GM19043 (cell line): Measurements from ENCODE around the gene SCFD1.
A peak's percentile ranks its signal among the peaks of the same experiment; 100 is the strongest.
"Not testable (repeated sequence)": the region's sequence is repeated elsewhere in the genome, so short reads cannot be mapped to it uniquely, and the experiment has no call there.

Experiments
- ATAC-seq: cut with Tn5 transposase; IDR thresholded peaks from one replicate; pipeline ENCODE4 v1.9.1; 2021; ENCODE audit warnings: low read depth; ENCODE audit not compliant: unreplicated experiment

The SCFD1 gene, protein sequence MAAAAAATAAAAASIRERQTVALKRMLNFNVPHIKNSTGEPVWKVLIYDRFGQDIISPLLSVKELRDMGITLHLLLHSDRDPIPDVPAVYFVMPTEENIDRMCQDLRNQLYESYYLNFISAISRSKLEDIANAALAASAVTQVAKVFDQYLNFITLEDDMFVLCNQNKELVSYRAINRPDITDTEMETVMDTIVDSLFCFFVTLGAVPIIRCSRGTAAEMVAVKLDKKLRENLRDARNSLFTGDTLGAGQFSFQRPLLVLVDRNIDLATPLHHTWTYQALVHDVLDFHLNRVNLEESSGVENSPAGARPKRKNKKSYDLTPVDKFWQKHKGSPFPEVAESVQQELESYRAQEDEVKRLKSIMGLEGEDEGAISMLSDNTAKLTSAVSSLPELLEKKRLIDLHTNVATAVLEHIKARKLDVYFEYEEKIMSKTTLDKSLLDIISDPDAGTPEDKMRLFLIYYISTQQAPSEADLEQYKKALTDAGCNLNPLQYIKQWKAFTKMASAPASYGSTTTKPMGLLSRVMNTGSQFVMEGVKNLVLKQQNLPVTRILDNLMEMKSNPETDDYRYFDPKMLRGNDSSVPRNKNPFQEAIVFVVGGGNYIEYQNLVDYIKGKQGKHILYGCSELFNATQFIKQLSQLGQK

DNA sequence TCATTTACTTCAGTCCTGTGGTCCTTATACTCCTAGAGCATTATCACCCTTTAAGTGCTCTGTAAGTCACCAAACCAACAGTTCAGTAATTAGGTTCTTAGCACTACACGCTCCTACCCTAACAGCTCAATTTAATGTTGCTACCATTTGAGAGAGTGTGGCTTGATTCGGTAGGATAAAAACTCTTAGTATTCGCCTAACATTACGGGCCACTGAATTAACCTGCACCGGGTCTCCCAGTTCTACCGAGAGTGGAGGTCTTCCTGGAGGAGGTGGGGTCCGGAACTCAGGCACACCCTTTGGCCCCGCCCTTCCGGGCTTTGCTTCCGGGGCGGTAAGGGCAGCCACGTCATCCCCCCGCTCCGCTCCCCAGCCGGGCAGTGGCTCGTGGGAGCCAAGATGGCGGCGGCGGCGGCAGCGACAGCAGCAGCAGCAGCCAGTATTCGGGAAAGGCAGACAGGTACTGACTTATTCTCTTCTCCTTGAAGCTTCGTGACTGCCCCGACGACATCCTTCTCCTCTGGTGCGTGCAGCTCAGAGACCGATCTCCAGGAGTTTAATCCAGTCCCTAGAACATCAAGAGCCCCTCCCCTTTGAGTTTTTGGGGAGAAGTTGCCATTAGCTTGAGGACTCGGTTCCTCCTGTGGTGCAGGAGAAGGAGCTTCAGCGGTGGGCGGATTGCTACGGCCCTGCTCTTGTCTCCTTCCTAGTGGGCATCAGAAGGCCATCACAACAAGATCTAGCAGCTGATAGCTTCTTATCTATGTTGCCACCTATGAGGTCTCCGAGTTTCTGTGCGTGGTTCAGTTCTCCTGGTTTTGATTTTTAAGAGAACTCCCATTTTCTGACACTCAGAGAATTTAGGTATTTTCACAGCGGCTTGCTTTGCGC is at the start of gene SCFD1:
SCFD1 (plus strand) TSS at position 380 of the 891 bp plus-strand sequence; CDS start at position 400, 20 bp downstream.
- ATAC-seq: peak; percentile 95

DNA sequence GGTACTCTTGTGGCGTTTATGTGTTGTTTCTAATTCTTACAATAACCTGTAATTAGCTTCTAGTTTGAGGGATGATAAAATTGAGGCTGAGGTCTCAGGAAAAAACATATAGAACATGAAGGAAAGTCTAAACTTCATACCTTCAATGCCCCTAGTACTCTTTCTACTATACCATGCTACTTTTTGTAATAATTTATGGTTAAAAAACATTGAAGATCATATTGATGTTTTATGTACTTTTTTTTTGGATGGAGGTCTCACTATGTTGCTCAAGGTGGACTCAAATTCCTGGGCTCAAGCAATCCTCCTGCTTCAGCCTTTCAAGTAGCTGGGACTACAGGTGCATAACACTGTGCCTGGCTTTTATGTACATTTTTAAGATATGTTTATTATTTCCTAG is 49.3 kb upstream of the SCFD1 start:
- no peak for ATAC-seq

DNA sequence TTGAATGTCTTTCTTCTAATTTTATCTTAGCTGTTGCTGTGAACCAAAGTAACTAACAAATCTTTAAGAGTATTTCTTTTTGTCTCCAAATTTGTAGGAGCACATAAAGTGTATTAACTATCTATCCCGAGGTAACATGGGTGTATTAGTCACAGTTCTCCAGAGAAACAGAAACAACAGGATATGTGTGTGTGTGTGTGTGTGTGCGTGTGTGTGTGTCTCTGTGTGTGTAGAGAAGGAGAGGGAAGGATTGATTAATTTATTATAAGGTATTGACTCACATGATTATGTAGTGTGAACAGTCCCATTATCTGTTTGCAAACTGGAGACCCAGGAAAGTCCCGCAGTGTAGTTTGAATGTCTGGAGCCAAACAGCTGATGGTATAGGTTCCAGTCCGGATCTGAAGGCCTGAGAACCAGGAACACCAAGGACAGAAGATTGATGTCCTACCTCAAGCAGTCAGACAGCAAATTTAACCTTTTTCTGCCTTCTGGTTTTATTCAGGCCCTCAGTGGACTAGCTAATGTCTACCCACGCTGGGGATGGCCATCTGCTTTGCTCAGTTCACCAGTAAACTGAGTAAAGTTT is 48.8 kb upstream of the SCFD1 start:
- ATAC-seq: no peak

DNA sequence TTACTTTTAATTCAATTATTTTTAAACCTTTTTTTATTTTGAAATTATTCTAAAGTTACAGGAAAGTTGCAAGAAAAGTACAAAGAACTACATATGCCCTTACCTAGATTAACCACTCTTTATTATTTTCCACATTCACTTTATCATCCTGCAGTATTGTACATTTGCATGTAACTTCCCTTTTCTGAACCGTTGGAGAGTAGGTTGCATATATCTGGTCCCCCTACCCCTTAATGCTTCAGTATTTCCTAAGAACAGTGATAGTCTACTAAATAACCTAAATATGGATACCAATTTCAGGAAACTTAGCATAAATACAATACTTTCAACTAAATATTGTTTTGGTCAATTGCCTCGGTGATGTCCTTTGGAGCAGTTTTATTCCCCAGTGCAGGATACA is 48.2 kb upstream of the SCFD1 start:
- ATAC-seq: no peak

DNA sequence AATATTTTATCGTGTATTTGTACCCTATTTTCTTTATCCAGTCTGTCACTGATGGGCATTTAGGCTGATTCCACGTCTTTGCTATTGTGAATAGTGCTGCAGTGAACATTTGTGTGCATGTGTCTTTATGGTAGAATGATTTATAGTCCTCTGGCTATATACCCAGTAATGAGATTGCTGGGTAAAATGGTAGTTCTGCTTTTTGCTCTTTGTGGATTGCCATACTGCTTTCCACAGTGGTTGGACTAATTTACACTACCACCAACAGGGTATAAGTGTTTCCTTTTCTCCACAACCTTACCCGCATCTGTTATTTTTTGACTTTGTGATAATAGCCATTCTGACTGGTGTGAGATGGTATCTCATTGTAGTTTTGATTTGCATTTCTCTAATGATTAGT is 47.3 kb upstream of the SCFD1 start:
- not testable (repeated sequence) for ATAC-seq

DNA sequence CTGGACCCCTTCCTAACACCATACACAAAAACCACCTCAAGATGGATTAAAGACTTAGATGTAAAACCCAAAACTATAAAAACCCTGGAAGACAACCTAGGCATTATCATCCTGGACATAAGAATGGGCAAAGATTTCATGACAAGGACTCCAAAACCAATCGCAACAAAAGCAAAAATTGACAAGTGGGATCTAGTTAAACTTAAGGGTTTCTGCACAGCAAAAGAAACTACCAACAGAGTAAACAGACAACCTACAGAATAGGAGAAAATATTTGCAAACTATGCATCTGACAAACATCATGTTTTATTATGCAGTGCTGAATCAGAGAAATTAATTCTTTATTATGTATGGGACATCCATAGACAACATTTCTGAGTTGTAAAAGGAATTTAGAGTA is 45.8 kb upstream of the SCFD1 start:
- not testable (repeated sequence) for ATAC-seq

DNA sequence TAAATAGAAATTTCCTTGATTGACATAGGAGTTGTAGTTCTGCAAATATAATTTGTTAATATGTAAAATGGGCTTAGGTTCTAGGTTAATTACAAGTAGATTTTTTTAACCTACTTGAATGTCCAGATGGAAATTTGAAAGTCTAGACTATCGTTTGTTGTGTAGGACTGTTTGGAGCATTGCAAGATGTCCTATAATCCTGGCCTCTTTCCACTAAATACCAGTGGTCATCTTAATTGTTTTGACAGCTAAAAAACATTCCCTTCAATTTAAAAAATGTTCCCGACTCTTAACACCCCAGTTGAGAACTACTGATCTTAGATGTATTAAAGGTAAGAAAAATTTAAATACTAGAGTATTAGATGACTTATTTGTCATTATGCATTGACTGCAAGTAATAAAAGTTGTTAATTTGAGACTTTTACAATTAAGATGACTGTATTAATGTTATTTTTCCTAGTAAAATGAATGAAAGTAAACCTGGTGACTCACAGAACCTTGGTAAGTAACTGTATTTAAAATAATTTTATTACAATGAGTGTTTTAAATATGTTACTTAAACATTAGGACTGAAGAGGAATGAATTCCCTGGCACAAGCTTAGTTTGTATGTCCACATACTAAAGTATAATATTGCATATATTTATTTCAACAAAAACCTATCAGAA is 41.4 kb upstream of the SCFD1 start:
- no peak for ATAC-seq

DNA sequence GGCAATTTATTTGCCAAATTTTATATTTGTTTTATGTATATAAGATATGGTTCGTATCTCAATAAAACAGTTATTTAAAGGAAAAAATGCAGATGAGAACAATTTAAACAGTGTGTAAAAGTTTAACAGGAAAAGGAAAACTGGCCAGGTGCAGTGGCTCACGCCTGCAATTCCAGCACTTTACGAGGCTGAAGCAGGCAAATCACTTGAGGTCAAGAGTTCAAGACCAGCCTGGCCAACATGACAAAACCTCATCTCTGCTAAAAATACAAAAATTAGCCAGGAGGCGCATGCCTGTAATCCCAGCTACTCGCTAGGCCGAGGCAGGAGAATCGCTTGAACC is 40.9 kb upstream of the SCFD1 start:
- no peak for ATAC-seq

DNA sequence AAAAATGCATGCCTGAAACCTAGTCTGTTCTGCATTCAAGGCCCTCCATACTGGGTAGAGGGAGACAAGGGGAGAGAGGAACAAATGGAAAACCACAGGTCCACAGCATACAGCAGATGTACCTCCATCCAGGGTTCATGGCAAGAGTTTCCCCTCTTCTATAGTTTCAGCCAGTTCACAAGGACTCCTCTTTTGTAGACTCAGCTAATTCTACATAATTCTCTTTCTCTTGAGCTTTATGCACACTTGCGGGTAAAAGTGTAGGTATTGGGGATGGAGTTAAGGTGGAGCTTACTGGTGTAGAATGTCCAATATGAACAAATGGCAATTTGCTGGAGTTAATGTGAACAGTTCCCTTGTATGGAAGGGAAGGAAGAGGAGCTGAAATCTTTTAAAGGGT is 39.7 kb upstream of the SCFD1 start:
- ATAC-seq: no peak

DNA sequence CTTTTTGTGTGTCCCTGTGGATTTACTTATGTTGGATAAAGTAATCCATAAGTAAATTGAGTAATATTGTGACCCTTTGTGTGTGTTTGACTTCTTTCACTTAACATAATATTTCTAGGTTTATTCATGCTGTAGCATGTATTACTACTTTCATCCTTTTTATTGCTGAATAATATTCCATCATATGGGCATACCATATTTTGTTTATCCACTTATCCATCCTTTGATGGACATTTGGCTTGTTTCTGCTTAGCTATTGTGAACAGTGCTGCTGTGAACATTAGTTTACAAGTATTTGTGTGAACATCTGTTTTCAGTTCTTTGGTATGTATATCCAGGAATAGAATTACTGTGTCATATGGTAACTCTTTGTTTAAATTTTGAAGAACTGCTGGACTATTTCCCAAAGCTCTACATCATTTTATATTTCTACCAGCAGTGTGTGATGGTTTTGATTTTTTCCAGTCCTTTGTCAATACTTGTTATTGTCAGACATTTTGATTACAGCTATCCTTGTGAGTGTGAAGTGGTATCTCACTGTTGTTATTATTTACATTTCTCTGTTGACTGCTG is 38.0 kb upstream of the SCFD1 start:
- no peak for ATAC-seq

DNA sequence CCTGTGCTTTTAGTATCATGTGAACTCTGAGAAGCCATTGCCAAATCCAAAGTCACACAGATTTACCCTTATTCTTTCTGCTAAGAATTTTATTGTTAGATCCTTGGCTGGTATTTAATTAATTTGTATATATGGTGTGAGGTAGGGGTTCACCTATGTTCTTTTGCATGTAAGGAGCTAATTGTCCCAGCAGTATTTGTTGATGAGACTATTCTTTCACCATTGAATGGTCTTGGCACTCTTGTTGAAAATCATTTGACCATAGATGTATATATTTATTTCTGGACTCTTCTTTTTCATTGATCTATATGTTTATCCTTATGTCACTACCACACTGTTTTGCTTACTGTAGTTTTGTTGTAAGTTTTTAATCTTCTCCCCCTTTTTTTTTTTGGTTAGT is 36.9 kb upstream of the SCFD1 start:
- ATAC-seq: no peak

DNA sequence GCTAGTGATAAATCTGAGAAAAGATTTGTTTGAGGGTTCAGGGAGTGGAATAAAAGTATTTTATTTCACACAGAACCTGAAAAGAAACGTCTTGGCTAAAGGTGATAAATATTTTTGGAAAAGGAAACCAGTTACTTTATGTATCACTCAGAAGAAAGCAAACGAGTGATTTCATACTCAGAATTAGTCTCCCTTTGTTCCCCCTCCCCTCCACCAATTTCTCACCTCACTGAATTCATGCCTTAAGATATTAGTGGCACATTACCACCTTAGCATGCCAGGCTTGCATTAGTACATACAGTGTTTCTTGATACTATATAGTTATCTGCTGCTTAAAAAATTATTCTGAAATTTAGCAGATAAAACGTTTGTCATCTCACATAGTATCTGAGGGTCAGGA is 35.0 kb upstream of the SCFD1 start:
- ATAC-seq: no peak

DNA sequence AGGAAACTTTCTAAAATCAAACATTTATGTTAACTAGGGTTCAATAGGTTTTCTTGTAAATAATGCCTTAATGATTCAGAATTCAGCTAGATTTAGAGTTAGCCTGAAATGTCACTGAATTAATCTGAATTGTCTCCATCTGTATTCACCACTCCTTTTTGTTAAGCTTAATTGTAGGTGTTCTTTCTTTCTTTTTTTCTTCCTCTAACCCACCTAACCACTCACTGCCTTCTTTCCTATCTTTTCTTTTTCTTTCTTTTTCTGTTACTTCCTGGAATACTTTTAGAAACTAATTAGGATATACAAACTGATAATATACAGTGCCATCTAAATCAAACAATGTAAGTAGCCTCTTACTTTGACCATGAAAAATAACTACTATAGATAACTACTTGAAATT is 33.2 kb upstream of the SCFD1 start:
- no peak for ATAC-seq

DNA sequence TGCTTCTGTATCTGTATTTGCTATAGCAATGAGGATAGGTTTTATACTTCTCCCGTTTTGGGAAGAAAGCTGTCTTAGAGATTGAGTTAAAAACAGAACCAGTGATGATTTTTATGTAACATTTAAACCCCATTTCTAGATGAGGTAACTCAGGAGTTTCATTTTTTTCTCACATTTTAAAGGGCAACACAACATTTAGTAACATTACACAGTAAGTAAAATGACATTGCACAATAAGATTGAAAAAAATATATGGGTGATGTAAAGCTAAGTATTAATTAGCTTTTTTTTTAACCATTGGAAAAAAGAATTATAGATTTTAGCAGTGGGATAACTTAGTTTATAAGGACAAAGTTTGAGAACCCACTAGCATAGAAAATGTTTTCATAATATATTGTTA is 25.2 kb upstream of the SCFD1 start:
- ATAC-seq: no peak

DNA sequence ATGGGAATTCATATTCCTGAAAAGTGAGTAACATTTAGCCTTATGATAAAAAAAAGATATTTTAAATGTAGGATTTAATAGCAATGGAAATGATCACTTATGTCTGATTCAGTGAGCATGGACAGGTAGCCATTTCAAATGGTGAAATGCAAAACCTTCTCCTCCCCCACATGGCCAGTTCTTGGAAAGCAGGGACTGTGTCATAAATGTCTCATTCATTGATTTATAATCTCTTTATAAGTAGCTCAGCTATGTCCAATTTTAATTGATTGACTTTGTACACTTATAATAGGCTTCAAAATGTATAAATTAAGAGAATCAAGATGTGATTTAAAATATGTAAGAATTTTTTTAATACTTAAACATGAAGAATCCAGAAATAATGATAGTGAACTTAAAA is 24.6 kb upstream of the SCFD1 start:
- no peak for ATAC-seq

DNA sequence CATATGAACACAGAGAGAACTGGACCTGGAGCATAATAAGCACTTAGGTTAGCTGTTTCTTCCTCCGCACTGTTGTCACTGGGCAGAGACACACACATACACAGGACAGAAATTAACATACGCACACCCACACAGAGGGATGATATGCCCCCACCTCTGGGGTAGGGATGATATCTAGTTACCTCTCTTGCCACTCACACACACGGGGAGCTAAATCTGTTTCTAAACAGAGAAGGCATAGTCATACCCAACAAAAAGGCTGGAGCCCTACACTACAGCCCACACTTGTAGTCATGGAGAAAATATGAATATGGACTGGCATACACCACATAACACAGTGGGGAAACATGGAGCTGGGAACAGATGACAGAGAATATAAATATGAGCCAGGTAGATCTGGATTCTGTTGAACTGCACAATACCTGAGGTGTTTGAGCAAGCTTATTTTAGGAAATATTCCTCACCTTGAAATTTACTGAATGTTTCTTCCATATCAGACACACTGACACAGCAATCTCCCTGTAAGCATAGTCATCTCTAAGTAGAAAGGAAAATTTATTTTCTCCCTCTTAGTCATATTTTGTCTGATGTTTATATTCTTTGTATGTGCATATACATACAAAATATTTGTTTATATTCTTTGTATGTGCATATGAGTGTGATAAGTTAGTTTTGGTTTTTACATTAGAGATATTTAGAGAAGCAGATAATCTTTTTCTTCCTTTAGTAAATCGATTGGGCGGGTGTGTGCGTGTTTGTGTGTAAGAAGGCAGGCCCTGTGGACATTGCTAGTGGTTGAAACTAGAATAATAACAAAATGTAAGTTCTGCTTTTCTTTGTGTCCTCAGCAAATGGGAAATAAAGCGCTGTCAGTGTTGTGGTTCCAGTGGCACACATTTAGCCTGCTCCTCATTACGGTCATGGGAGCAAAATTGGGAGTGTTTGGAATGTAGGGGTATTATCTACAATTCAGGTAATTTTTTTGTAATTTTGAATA is 20.9 kb upstream of the SCFD1 start:
- no peak for ATAC-seq

DNA sequence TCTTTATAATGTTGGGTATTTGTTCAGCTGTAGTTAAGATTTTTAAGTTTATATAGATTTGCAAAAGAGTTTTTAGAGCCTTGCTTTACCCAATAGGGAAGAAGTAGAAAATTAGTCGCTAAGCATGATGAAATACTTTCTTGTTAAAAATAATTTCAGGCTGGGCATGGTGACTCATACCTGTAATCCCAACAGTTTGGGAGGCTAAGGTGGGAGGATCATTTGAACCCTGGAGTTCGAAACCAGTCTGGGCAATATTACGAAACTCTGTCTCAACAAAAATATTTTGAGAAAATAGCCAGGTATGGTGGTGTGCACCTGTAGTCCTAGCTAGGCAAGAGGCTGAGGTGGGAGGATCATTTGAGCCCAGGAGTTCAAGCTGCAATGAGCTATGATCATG is 18.7 kb upstream of the SCFD1 start:
- no peak for ATAC-seq

DNA sequence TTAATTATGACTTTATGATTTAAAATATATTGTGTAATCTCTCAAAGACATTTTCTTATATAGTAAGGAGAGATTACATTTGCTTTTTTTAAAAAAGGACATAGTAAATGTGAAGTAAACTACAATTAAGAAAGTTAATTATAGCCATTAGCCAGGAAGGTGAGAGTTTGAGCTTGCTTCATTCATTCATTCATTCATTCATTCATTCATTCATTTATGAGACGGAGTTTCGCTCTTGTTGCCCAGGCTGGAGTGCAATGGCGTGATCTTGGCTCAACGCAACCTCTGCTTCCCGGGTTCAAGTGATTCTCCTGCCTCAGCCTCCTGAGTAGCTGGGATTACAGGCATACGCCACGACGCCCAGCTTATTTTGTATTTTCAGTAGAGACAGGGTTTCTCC is 17.4 kb upstream of the SCFD1 start:
- not testable (repeated sequence) for ATAC-seq
